KMS-11 (cell line): ENCODE data around the gene COX19.
"Not testable (repeated sequence)": the region's sequence is repeated elsewhere in the genome, so short reads cannot be mapped to it uniquely, and the experiment has no call there.

ENCODE experiments used
- H2AFZ ChIP-seq: fragments of 200-600 bp; sonication (generic); 2 replicates; pipeline ENCODE4 v1.6.1; 2016; ENCODE audit warnings: antibody characterized with exemption, mixed run types, low read depth
- H3K27ac ChIP-seq: fragments of 200-600 bp; sonication (generic); 2 replicates; pipeline ENCODE4 v1.6.1; 2016; ENCODE audit warnings: mild to moderate bottlenecking, mixed run types
- H3K27me3 ChIP-seq: fragments of 200-600 bp; sonication (generic); 2 replicates; pipeline ENCODE4 v1.6.1; 2017; ENCODE audit warnings: mild to moderate bottlenecking, low read depth, mixed run types, moderate library complexity; ENCODE audit not compliant: insufficient read depth
- H3K36me3 ChIP-seq: fragments of 200-600 bp; sonication (generic); 2 replicates; pipeline ENCODE4 v1.6.1; 2017; ENCODE audit warnings: mild to moderate bottlenecking, mixed run types; ENCODE audit not compliant: insufficient read depth
- H3K4me1 ChIP-seq: fragments of 200-600 bp; sonication (generic); 2 replicates; pipeline ENCODE4 v1.6.1; 2016; ENCODE audit warnings: mild to moderate bottlenecking, low read depth, mixed run types; ENCODE audit not compliant: poor library complexity, severe bottlenecking
- H3K4me2 ChIP-seq: fragments of 200-600 bp; sonication (generic); 2 replicates; pipeline ENCODE4 v1.7.0; 2016; ENCODE audit warnings: mild to moderate bottlenecking, mixed run types
- H3K4me3 ChIP-seq: fragments of 200-600 bp; sonication (generic); IDR thresholded peaks from 2 replicates; pipeline ENCODE4 v1.6.1; 2017; ENCODE audit warnings: low read depth, low read length, mixed read lengths; ENCODE audit not compliant: insufficient read depth
- H3K79me2 ChIP-seq: fragments of 200-600 bp; sonication (generic); 2 replicates; pipeline ENCODE4 v1.6.1; 2016; ENCODE audit warnings: low read depth, mixed run types; ENCODE audit not compliant: insufficient read depth
- H3K9ac ChIP-seq: fragments of 200-600 bp; sonication (generic); 2 replicates; pipeline ENCODE4 v1.6.1; 2016; ENCODE audit warnings: mild to moderate bottlenecking, mixed run types
- H4K20me1 ChIP-seq: fragments of 200-600 bp; sonication (generic); 2 replicates; pipeline ENCODE4 v1.6.1; 2016; ENCODE audit warnings: mild to moderate bottlenecking, mixed run types; ENCODE audit not compliant: insufficient read depth
- TF ChIP-seq, protein P1 (sequence below): fragments of 200-600 bp; sonication (generic); conservative IDR thresholded peaks from 2 replicates; pipeline ENCODE4 v1.6.1; 2017; ENCODE audit warnings: low read depth, mild to moderate bottlenecking, antibody characterized with exemption, low read length, moderate library complexity, mixed read lengths

COX19 gene

DNA sequence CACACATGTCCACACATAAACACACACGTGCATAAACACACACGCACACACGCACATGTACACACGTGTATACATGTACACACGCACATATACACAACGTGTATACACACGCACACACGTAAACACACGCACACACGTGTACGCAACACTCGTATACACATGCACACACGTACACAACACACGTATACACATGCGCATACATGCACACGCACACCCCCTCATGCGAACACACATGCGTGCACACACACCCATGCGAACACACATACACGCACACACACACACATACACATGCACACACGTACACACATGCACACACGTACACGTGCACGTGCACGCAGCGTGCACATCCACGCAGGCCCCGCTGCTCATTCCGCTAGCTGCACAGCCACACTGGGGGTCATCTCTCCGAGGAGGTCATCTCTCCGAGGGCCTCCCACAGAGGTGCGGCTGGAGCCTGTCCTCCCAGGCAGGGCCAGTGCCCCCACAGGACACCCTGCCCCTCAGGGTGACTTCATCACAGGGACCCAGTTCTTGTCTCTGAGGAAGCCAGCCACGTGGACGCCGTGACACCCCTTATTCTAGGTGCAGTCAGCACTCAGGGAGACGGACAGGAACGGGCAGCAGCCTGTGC is 33.5 kb upstream of the COX19 start:
- H2AFZ ChIP-seq, result no peak overlapping the region
- TF ChIP-seq, protein P1, sequence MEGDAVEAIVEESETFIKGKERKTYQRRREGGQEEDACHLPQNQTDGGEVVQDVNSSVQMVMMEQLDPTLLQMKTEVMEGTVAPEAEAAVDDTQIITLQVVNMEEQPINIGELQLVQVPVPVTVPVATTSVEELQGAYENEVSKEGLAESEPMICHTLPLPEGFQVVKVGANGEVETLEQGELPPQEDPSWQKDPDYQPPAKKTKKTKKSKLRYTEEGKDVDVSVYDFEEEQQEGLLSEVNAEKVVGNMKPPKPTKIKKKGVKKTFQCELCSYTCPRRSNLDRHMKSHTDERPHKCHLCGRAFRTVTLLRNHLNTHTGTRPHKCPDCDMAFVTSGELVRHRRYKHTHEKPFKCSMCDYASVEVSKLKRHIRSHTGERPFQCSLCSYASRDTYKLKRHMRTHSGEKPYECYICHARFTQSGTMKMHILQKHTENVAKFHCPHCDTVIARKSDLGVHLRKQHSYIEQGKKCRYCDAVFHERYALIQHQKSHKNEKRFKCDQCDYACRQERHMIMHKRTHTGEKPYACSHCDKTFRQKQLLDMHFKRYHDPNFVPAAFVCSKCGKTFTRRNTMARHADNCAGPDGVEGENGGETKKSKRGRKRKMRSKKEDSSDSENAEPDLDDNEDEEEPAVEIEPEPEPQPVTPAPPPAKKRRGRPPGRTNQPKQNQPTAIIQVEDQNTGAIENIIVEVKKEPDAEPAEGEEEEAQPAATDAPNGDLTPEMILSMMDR, result no peak
- H3K4me2 ChIP-seq, result no peak overlapping the region
- no peaks in the 10 kb centered on the region for H3K36me3 ChIP-seq
- no peak overlapping the region for H3K27ac ChIP-seq
- no peaks in the 10 kb centered on the region for H4K20me1 ChIP-seq
- no peak overlapping the region for H3K9ac ChIP-seq
- no peaks in the 10 kb centered on the region for H3K79me2 ChIP-seq
- H3K4me1 ChIP-seq, result no peaks in the 10 kb centered on the region
- H3K4me3 ChIP-seq, result no peak overlapping the region
- H3K27me3 ChIP-seq, result no peaks in the 10 kb centered on the region

DNA sequence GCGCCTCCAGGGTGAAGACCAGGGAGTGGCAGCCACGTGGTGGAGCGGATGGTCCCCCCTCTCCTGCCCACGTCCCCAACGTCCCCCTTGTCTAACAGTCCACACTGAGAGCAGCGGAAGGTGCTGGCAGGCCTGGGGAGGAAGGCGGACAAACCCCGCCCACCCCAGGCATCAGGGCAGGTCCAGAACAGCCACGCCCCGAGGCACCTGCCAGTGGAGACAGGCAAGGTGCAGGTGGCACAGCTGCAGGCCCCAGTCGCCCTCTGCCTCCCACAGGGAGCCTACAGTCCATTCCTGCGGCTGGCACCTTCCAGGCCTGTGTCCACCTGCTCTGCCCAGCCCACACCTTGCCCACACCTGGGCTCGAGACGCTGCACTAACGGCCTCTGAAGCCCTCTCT is 32.6 kb upstream of the COX19 start:
- no peak overlapping the region for H3K27ac ChIP-seq
- no peaks in the 10 kb centered on the region for H3K79me2 ChIP-seq
- H3K4me2 ChIP-seq, result no peak overlapping the region
- no peaks in the 10 kb centered on the region for H3K4me1 ChIP-seq
- H2AFZ ChIP-seq, result no peak overlapping the region
- no peak overlapping the region for H3K9ac ChIP-seq
- no peaks in the 10 kb centered on the region for H3K36me3 ChIP-seq
- no peaks in the 10 kb centered on the region for H4K20me1 ChIP-seq
- TF ChIP-seq, protein P1, result no peak
- H3K27me3 ChIP-seq, result no peaks in the 10 kb centered on the region
- H3K4me3 ChIP-seq, result no peak overlapping the region

DNA sequence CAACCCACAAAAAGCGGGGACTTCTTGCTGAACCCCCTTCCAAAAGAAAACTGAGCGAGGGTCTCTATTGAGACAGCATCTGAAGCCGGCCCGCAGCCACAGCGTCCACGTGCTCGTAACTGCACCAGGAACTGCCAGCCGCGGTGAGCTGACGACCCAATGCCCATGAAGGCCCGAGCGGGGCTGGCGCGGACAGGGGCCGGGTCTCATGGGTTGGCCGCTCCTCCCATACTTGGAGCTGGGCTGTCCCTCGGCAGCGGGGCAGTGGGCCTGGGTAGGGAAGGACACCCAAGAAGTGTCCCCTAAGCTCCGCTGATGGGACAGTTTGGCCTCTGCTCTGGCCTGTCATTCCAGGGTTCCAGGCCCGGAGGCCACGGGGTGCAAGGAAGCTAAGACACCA is 30.0 kb upstream of the COX19 start:
- H3K27me3 ChIP-seq, result no peaks in the 10 kb centered on the region
- no peaks in the 10 kb centered on the region for H3K4me1 ChIP-seq
- H3K79me2 ChIP-seq, result no peaks in the 10 kb centered on the region
- H3K36me3 ChIP-seq, result no peaks in the 10 kb centered on the region
- no peaks in the 10 kb centered on the region for H4K20me1 ChIP-seq
- H3K4me2 ChIP-seq, result no peak overlapping the region
- no peak overlapping the region for H3K27ac ChIP-seq
- TF ChIP-seq, protein P1, result no peak
- no peak overlapping the region for H3K9ac ChIP-seq
- H2AFZ ChIP-seq, result no peak overlapping the region
- no peak overlapping the region for H3K4me3 ChIP-seq

DNA sequence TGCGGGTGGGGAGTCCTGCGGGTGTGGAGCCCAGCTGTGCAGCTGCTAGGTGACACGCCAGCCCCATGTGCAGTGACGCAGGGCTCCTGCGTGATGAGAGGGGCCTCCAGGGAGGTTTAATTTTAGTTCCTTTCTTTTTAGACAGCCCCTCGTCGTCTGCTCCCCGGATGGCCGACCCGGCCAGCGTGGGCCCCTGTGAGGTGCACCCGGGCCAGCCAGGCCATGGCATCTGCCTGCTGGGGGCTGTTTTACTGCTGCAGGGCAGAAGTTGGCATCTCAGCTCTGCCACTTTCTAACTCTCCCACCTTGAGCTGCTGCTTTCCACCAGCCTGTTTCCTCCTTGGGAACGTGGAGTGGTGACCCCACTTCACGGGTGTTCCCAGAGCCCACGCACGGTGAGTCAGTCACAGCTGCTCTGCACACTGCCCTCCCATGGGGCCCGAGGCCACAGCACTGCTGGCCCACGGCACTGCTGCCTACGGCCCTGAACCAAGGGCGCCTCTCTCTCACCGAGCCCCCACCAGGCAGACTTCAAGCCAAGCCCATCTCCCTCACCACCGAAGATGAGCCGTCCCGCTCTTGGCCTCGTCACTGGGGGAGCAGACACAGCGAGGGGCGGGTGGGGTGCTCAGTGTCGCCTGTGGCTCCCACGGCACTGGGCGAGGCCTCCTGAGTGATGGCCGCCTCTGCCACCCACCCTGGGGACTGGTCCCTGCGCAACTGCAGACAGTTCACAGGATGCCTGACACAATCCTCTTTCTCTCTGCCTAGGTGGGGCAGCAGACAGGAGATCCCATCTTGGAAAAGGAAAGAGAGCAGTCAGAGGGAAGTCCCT is 28.9 kb upstream of the COX19 start:
- no peak overlapping the region for H2AFZ ChIP-seq
- no peaks in the 10 kb centered on the region for H4K20me1 ChIP-seq
- no peak overlapping the region for H3K4me2 ChIP-seq
- H3K4me1 ChIP-seq, result no peaks in the 10 kb centered on the region
- H3K4me3 ChIP-seq, result no peak overlapping the region
- no peak overlapping the region for H3K27ac ChIP-seq
- no peaks in the 10 kb centered on the region for H3K27me3 ChIP-seq
- no peaks in the 10 kb centered on the region for H3K36me3 ChIP-seq
- H3K9ac ChIP-seq, result no peak overlapping the region
- TF ChIP-seq, protein P1, result no peak
- H3K79me2 ChIP-seq, result no peaks in the 10 kb centered on the region

DNA sequence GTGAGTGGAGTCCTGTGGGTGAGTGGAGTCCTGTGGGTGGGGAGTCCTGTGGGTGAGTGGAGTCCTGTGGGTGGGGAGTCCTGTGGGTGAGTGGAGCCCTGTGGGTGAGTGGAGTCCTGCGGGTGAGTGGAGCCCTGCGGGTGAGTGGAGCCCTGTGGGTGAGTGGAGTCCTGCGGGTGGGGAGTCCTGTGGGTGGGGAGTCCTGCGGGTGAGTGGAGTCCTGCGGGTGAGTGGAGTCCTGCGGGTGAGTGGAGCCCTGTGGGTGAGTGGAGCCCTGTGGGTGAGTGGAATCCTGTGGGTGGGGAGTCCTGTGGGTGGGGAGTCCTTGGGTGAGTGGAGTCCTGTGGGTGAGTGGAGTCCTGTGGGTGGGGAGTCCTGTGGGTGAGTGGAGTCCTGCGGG is 27.1 kb upstream of the COX19 start:
- not testable (repeated sequence) for H3K4me1 ChIP-seq, H3K27ac ChIP-seq, H3K27me3 ChIP-seq, H3K79me2 ChIP-seq, H4K20me1 ChIP-seq, H3K9ac ChIP-seq, H3K4me3 ChIP-seq, H3K36me3 ChIP-seq, H3K4me2 ChIP-seq, H2AFZ ChIP-seq

DNA sequence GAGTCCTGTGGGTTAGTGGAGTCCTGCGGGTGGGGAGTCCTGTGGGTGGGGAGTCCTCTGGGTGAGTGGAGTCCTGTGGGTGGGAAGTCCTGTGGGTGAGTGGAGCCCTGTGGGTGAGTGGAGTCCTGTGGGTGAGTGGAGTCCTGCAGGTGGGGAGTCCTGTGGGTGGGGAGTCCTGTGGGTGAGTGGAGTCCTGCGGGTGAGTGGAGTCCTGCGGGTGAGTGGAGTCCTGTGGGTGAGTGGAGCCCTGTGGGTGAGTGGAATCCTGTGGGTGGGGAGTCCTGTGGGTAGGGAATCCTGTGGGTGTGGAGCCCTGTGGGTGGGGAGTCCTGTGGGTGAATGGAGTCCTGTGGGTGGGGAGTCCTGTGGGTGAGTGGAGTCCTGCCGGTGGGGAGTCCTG is 26.7 kb upstream of the COX19 start:
- H4K20me1 ChIP-seq, H3K4me3 ChIP-seq, H3K27ac ChIP-seq, H3K4me1 ChIP-seq, H2AFZ ChIP-seq, H3K9ac ChIP-seq, H3K36me3 ChIP-seq, H3K4me2 ChIP-seq, H3K79me2 ChIP-seq, H3K27me3 ChIP-seq: not testable (repeated sequence)
